Neural cell (in vitro differentiated cells): ENCODE results near the gene LIPM. TPM values are rescaled to one million over a fixed set of nuclear protein-coding genes. Genes with fewer than 3 reads are reported as not detected.

ENCODE experiments used
- H2AFZ ChIP-seq: fragments of 200-600, 300-800 bp; sonication (generic), shearing (Covaris generic); 2 replicates; pipeline ENCODE4 v1.6.0; 2014; ENCODE audit warnings: low read depth, mild to moderate bottlenecking, antibody characterized with exemption, low read length, moderate library complexity
- H3F3A ChIP-seq: fragments of 200-600 bp; shearing (Covaris generic); 2 replicates; pipeline ENCODE4 v1.6.1; 2016; ENCODE audit warnings: mild to moderate bottlenecking, moderate library complexity, mixed read lengths, antibody characterized with exemption, low read length; ENCODE audit not compliant: insufficient read depth, poor library complexity, severe bottlenecking
- H3K27ac ChIP-seq: fragments of 200-600, 300-800 bp; sonication (generic), shearing (Covaris generic); 2 replicates; pipeline ENCODE4 v1.5.1; 2014; ENCODE audit warnings: mild to moderate bottlenecking, low read length, moderate library complexity
- H3K27me3 ChIP-seq: fragments of 300-800, 200-600 bp; sonication (generic), shearing (Covaris generic); 2 replicates; pipeline ENCODE4 v1.6.0; 2014; ENCODE audit warnings: mild to moderate bottlenecking, low read depth, low read length, moderate library complexity; ENCODE audit not compliant: insufficient read depth
- H3K36me3 ChIP-seq: fragments of 300-800, 200-600 bp; sonication (generic), shearing (Covaris generic); 2 replicates; pipeline ENCODE4 v1.5.1; 2014; ENCODE audit warnings: mild to moderate bottlenecking, antibody characterized with exemption, low read length, moderate library complexity; ENCODE audit not compliant: insufficient read depth
- H3K4me2 ChIP-seq: fragments of 300-800, 200-600 bp; sonication (generic), shearing (Covaris generic); 2 replicates; pipeline ENCODE4 v1.6.0; 2014; ENCODE audit warnings: mild to moderate bottlenecking, low read length
- H3K4me3 ChIP-seq: fragments of 300-800, 200-600 bp; sonication (generic), shearing (Covaris generic); 2 replicates; pipeline ENCODE4 v1.5.1; 2014; ENCODE audit warnings: mild to moderate bottlenecking, low read length, moderate library complexity
- H3K79me2 ChIP-seq: fragments of 200-600 bp; shearing (Covaris generic); replicated peaks from 2 replicates; pipeline ENCODE4 v1.6.0; 2014; ENCODE audit warnings: mild to moderate bottlenecking, low read length, moderate library complexity; ENCODE audit not compliant: insufficient read depth
- H3K9ac ChIP-seq: fragments of 300-800, 200-600 bp; sonication (generic), shearing (Covaris generic); 2 replicates; pipeline ENCODE4 v1.6.1; 2016; ENCODE audit warnings: mild to moderate bottlenecking, low read length, mixed read lengths
- H3K9me2 ChIP-seq: fragments of 200-600 bp; shearing (Covaris generic); 2 replicates; pipeline ENCODE4 v1.6.1; 2016; ENCODE audit warnings: mild to moderate bottlenecking, low read length, mixed read lengths; ENCODE audit not compliant: insufficient read depth
- H3K9me3 ChIP-seq: fragments of 200-600, 300-800 bp; sonication (generic), shearing (Covaris generic); 2 replicates; pipeline ENCODE4 v1.6.1; 2016; ENCODE audit warnings: mild to moderate bottlenecking, mixed run types, low read length, moderate library complexity, mixed read lengths
- H4K20me1 ChIP-seq: fragments of 200-600 bp; shearing (Covaris generic); 2 replicates; pipeline ENCODE4 v1.6.1; 2016; ENCODE audit warnings: mild to moderate bottlenecking, mixed run types; ENCODE audit not compliant: insufficient read depth
- EP300 ChIP-seq: fragments of 450-650 bp; conservative IDR thresholded peaks from 2 replicates; pipeline ENCODE4 v1.6.1; 2014; ENCODE audit warnings: antibody characterized with exemption, mild to moderate bottlenecking, moderate library complexity; ENCODE audit not compliant: poor library complexity, severe bottlenecking
- EZH2 ChIP-seq: fragments of 200-600, 300-800 bp; shearing (Covaris generic), sonication (generic); IDR thresholded peaks from 2 replicates; pipeline ENCODE4 v1.6.1; 2014; ENCODE audit warnings: antibody characterized with exemption, low read length, borderline replicate concordance, mild to moderate bottlenecking; ENCODE audit not compliant: insufficient read depth, poor library complexity, severe bottlenecking
- MXI1 ChIP-seq: fragments of 450-650 bp; conservative IDR thresholded peaks from 2 replicates; pipeline ENCODE4 v1.6.1; 2014; ENCODE audit warnings: antibody characterized with exemption, mild to moderate bottlenecking; ENCODE audit not compliant: poor library complexity, severe bottlenecking
- POLR2AphosphoS5 ChIP-seq: IDR thresholded peaks from 2 replicates; pipeline ENCODE4 v1.6.1; 2012
- RAD21 ChIP-seq: fragments of 450-650 bp; conservative IDR thresholded peaks from 2 replicates; pipeline ENCODE4 v1.6.1; 2014; ENCODE audit warnings: antibody characterized with exemption, mild to moderate bottlenecking, moderate library complexity
- SMC3 ChIP-seq: fragments of 450-650 bp; conservative IDR thresholded peaks from 2 replicates; pipeline ENCODE4 v1.6.1; 2014; ENCODE audit warnings: antibody characterized with exemption, mild to moderate bottlenecking, moderate library complexity; ENCODE audit not compliant: poor library complexity
- TAF1 ChIP-seq: IDR thresholded peaks from 2 replicates; pipeline ENCODE4 v1.6.1; 2012; ENCODE audit warnings: low read depth
- polyA minus RNA-seq: library from RNA; depleted of rRNA, polyadenylated mRNA; stranded (reverse); fragments of >200 nt; gene quantifications from 2 replicates; pipeline ENCODE4 v1.2.3, GENCODE V29; 2014
- polyA plus RNA-seq: library from polyadenylated mRNA; depleted of rRNA; stranded (reverse); fragments of >200 nt; gene quantifications from 2 replicates; pipeline ENCODE4 v1.2.3, GENCODE V29; 2014
- TF ChIP-seq, protein P1 (sequence below): IDR thresholded peaks from 2 replicates; pipeline ENCODE4 v1.6.1; 2012; ENCODE audit warnings: borderline replicate concordance
- TF ChIP-seq, protein P2 (sequence below): fragments of 450-650 bp; IDR thresholded peaks from 2 replicates; pipeline ENCODE4 v1.5.1; 2014; ENCODE audit warnings: antibody characterized with exemption, mild to moderate bottlenecking, moderate library complexity; ENCODE audit not compliant: poor library complexity, severe bottlenecking

Gene LIPM, protein sequence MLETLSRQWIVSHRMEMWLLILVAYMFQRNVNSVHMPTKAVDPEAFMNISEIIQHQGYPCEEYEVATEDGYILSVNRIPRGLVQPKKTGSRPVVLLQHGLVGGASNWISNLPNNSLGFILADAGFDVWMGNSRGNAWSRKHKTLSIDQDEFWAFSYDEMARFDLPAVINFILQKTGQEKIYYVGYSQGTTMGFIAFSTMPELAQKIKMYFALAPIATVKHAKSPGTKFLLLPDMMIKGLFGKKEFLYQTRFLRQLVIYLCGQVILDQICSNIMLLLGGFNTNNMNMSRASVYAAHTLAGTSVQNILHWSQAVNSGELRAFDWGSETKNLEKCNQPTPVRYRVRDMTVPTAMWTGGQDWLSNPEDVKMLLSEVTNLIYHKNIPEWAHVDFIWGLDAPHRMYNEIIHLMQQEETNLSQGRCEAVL
- polyA plus RNA-seq, result not detected in 2 replicates
- not detected in 2 replicates for polyA minus RNA-seq

DNA sequence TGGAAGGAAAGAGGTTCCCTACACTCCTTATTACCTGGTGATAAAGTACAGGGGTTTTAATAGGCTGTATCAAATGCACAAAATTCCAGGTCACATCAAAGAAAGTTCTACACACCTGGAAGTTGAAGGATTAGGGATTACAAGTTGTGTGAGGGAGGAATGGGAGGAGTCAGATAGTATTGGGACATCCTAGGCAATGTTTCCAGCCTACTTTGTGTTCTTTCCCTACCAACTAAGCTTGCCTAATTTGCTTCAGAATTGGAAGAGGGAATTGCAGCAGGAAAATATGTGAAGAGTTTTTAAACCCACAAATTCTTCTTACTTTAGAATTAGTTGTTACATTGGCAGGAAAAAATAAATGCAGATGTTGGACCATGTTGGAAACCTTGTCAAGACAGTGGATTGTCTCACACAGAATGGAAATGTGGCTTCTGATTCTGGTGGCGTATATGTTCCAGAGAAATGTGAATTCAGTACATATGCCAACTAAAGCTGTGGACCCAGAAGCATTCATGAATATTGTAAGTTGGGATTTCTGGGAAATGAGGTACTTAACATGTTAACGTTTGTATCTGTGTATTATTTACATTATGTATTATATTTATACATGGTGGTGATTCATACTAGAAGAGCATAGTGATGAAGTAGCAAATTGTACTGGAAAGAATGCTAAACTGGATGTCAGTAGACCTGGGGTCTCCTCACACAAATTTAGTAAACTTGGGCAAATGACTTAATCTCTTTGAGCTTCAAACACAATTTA lies at the start of gene LIPM:
Gene LIPM (plus strand): TSS at position 208 of the 763 bp plus-strand sequence. CDS start 167 bp downstream, at position 375.
- Histone ChIP-seq H3K79me2 (no peaks in the 10 kb centered on the region), H2AFZ (no peak within 1 kb of the TSS), H3K9me3 (no peaks in the 10 kb centered on the region), H3F3A (no peaks in the 10 kb centered on the region), H3K27me3 (no peaks in the 10 kb centered on the region), H3K36me3 (no peaks in the 10 kb centered on the region), H3K4me2 (no peak within 1 kb of the TSS), H3K27ac (no peak within 1 kb of the TSS), H3K4me3 (no peak within 1 kb of the TSS), H3K9ac (no peak within 1 kb of the TSS), H4K20me1 (no peaks in the 10 kb centered on the region), H3K9me2 (no peaks in the 10 kb centered on the region)
- TF ChIP-seq POLR2AphosphoS5 (no peak), SMC3 (no peak), EZH2 (no peak), EP300 (no peak), RAD21 (no peak), TAF1 (no peak), MXI1 (no peak)
- TF ChIP-seq, protein P1, sequence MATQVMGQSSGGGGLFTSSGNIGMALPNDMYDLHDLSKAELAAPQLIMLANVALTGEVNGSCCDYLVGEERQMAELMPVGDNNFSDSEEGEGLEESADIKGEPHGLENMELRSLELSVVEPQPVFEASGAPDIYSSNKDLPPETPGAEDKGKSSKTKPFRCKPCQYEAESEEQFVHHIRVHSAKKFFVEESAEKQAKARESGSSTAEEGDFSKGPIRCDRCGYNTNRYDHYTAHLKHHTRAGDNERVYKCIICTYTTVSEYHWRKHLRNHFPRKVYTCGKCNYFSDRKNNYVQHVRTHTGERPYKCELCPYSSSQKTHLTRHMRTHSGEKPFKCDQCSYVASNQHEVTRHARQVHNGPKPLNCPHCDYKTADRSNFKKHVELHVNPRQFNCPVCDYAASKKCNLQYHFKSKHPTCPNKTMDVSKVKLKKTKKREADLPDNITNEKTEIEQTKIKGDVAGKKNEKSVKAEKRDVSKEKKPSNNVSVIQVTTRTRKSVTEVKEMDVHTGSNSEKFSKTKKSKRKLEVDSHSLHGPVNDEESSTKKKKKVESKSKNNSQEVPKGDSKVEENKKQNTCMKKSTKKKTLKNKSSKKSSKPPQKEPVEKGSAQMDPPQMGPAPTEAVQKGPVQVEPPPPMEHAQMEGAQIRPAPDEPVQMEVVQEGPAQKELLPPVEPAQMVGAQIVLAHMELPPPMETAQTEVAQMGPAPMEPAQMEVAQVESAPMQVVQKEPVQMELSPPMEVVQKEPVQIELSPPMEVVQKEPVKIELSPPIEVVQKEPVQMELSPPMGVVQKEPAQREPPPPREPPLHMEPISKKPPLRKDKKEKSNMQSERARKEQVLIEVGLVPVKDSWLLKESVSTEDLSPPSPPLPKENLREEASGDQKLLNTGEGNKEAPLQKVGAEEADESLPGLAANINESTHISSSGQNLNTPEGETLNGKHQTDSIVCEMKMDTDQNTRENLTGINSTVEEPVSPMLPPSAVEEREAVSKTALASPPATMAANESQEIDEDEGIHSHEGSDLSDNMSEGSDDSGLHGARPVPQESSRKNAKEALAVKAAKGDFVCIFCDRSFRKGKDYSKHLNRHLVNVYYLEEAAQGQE, result no peak
- TF ChIP-seq, protein P2, sequence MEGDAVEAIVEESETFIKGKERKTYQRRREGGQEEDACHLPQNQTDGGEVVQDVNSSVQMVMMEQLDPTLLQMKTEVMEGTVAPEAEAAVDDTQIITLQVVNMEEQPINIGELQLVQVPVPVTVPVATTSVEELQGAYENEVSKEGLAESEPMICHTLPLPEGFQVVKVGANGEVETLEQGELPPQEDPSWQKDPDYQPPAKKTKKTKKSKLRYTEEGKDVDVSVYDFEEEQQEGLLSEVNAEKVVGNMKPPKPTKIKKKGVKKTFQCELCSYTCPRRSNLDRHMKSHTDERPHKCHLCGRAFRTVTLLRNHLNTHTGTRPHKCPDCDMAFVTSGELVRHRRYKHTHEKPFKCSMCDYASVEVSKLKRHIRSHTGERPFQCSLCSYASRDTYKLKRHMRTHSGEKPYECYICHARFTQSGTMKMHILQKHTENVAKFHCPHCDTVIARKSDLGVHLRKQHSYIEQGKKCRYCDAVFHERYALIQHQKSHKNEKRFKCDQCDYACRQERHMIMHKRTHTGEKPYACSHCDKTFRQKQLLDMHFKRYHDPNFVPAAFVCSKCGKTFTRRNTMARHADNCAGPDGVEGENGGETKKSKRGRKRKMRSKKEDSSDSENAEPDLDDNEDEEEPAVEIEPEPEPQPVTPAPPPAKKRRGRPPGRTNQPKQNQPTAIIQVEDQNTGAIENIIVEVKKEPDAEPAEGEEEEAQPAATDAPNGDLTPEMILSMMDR, result no peak

DNA sequence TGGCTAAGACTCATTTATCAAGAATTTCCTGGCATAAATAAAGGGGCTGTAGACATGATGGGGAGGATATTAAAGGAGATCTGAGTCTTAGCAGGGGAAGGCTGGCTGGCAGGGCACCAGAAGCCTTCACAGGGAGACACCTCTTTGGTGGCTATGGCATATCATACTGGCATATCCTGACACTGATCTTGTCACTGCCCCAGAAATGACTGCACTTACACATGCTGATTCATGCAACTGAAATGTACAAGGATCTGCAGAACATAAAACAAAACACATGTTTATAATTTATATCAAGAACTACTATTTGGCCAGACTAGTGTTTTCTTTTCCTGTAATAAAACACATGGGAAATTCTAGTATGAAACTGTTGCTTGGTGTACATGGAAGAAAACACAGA lies 48.2 kb upstream of the LIPM start:
- Histone ChIP-seq H3K9ac (no peak overlapping the region), H3K4me2 (no peak overlapping the region), H3K9me3 (no peaks in the 10 kb centered on the region), H3K27ac (no peak overlapping the region), H4K20me1 (no peaks in the 10 kb centered on the region), H3F3A (no peaks in the 10 kb centered on the region), H3K79me2 (no peaks in the 10 kb centered on the region), H3K9me2 (no peaks in the 10 kb centered on the region), H3K27me3 (no peaks in the 10 kb centered on the region), H2AFZ (no peak overlapping the region), H3K4me3 (no peak overlapping the region), H3K36me3 (no peaks in the 10 kb centered on the region)
- TF ChIP-seq POLR2AphosphoS5, result no peak
- TF ChIP-seq EZH2, result no peak
- no peak for TF ChIP-seq SMC3
- no peak for TF ChIP-seq TAF1
- TF ChIP-seq, protein P1, result no peak
- TF ChIP-seq, protein P2, result no peak
- no peak for TF ChIP-seq RAD21
- TF ChIP-seq MXI1, result no peak
- no peak for TF ChIP-seq EP300
